Caco-2 (cell line): ENCODE measurements around the gene TMEM132C. TPM values are rescaled to one million over a fixed set of nuclear protein-coding genes. Genes with fewer than 3 reads are reported as not detected.

Source experiments
- BruUV-seq: library from RNA; stranded (reverse); fragments of 400-500 nt; replicated peaks from 2 replicates; lab custom pipeline; 2021; lab: Mats Ljungman, UMichigan
- CTCF ChIA-PET: fragments of 300-600 bp; sonication (Branson Sonifier 250); formaldehyde crosslinking; loops from one replicate; lab custom pipeline; 2022; ENCODE audit warnings: antibody characterized with exemption; lab: Charles Lee
- POLR2A ChIA-PET: fragments of 300-600 bp; sonication (Branson Sonifier 250); formaldehyde crosslinking; loops from one replicate; lab custom pipeline; 2022; ENCODE audit warnings: antibody characterized with exemption; lab: Charles Lee
- DNase-seq, 2 experiments: peaks; one replicate each; pipeline versions ENCODE4 v3.0.0 to v3.0.0-alpha.2; 2020 to 2022
- H3K27me3 ChIP-seq: replicated peaks from 2 replicates; pipeline ENCODE4 v1.6.0; 2011; ENCODE audit warnings: low read length; ENCODE audit not compliant: control insufficient read depth, insufficient read depth
- H3K36me3 ChIP-seq: 2 replicates; pipeline ENCODE4 v1.5.1; 2011; ENCODE audit warnings: low read length; ENCODE audit not compliant: control insufficient read depth, insufficient read depth
- H3K4me1 ChIP-seq: fragments of 250-450 bp; sonication (Bioruptor Pico); 2 replicates; pipeline ENCODE4 v1.5.1; 2020; ENCODE audit warnings: mild to moderate bottlenecking
- H3K4me3 ChIP-seq: 2 replicates; pipeline ENCODE4 v1.5.1; 2011; ENCODE audit warnings: low read depth, mild to moderate bottlenecking, control low read depth, low read length
- H3K9me3 ChIP-seq: fragments of 250-450 bp; sonication (Bioruptor Pico); 2 replicates; pipeline ENCODE4 v1.5.1; 2020; ENCODE audit warnings: mild to moderate bottlenecking, moderate library complexity
- H3K27ac Mint-ChIP-seq: one replicate; pipeline ENCODE4 v1.8.0; 2022; ENCODE audit warnings: mixed read lengths; ENCODE audit not compliant: unreplicated experiment
- H3K27me3 Mint-ChIP-seq: one replicate; pipeline ENCODE4 v1.8.0; 2022; ENCODE audit warnings: mixed read lengths; ENCODE audit not compliant: insufficient read depth, unreplicated experiment
- H3K36me3 Mint-ChIP-seq: one replicate; pipeline ENCODE4 v1.8.0; 2022; ENCODE audit warnings: mild to moderate bottlenecking, mixed read lengths; ENCODE audit not compliant: insufficient read depth, unreplicated experiment
- H3K4me1 Mint-ChIP-seq: one replicate; pipeline ENCODE4 v1.8.0; 2022; ENCODE audit warnings: low read depth, mixed read lengths; ENCODE audit not compliant: unreplicated experiment
- H3K4me3 Mint-ChIP-seq: one replicate; pipeline ENCODE4 v1.8.0; 2022; ENCODE audit warnings: mild to moderate bottlenecking, moderate library complexity, mixed read lengths; ENCODE audit not compliant: unreplicated experiment
- H3K9me3 Mint-ChIP-seq: one replicate; pipeline ENCODE4 v1.8.0; 2022; ENCODE audit warnings: mixed read lengths; ENCODE audit not compliant: unreplicated experiment
- CTCF ChIP-seq, 2 experiments: fragments of 200-600 bp in 1 of 2; IDR thresholded peaks; 1 replicate in 1 of 2; 2 replicates in 1 of 2; pipeline versions ENCODE4 v1.5.1 to v1.8.0; 2011 to 2022; ENCODE audit warnings: antibody characterized with exemption in 1 of 2, control low read depth in 1 of 2, inconsistent platforms in 1 of 2, low read depth in 1 of 2, low read length in 1 of 2, mild to moderate bottlenecking in 1 of 2, moderate library complexity in 1 of 2; ENCODE audit not compliant: insufficient read depth in 1 of 2, severe bottlenecking in 1 of 2, unreplicated experiment in 1 of 2
- intact Hi-C: fragments of 100-400 bp; cut with micrococcal nuclease; formaldehyde crosslinking; loops from one replicate; pipeline ENCODE4 v1.10.0; 2022; ENCODE audit not compliant: unreplicated experiment
- total RNA-seq: library from RNA; stranded (reverse); gene quantifications from 2 replicates; pipeline ENCODE4 v1.2.3, GENCODE V29; 2022

Gene TMEM132C
- total RNA-seq, 1 experiment from 2014 or later, result not detected

GRCh38 chr12:128667193-128667592 is 400.2 kb downstream of the TMEM132C start:
- CTCF ChIA-PET, result no interaction called here
- no peak overlapping the region for H3K4me3 Mint-ChIP-seq
- H3K4me1 Mint-ChIP-seq, result no peaks in the 10 kb centered on the region
- intact Hi-C loops, result no loop called here
- DNase-seq, result no peak
- BruUV-seq, result no TSS peak
- H3K27ac Mint-ChIP-seq, result no peak overlapping the region
- no peaks in the 10 kb centered on the region for H3K27me3 Mint-ChIP-seq
- POLR2A ChIA-PET, result no interaction called here
- Histone ChIP-seq H3K36me3 (no peaks in the 10 kb centered on the region), H3K9me3 (no peaks in the 10 kb centered on the region; the same call in 1 of the 2 replicates), H3K4me1 (no peaks in the 10 kb centered on the region), H3K4me3 (no peak overlapping the region), H3K27me3 (no peaks in the 10 kb centered on the region)
- H3K36me3 Mint-ChIP-seq, result no peaks in the 10 kb centered on the region
- no peak for TF ChIP-seq CTCF (IDR thresholded peaks at IDR 0.05; ENCODE audit: insufficient read depth in 1 of 2, low read depth in 1 of 2, low read length in 1 of 2, severe bottlenecking in 1 of 2, unreplicated experiment in 1 of 2)
- H3K9me3 Mint-ChIP-seq, result no peaks in the 10 kb centered on the region

- ChIA-PET POLR2A (no interaction called here), CTCF (no interaction called here)
- Histone ChIP-seq H3K4me1 (no peaks in the 10 kb centered on the region), H3K9me3 (no peaks in the 10 kb centered on the region), H3K4me3 (no peak overlapping the region), H3K27me3 (no peaks in the 10 kb centered on the region), H3K36me3 (no peaks in the 10 kb centered on the region)
- Mint-ChIP-seq H3K36me3 (no peaks in the 10 kb centered on the region), H3K9me3 (no peaks in the 10 kb centered on the region), H3K4me3 (no peak overlapping the region), H3K27ac (no peak overlapping the region), H3K27me3 (no peaks in the 10 kb centered on the region), H3K4me1 (no peaks in the 10 kb centered on the region)
- intact Hi-C loops, result no loop called here
- DNase-seq, result no peak
- TF ChIP-seq CTCF (IDR thresholded peaks at IDR 0.05; ENCODE audit: insufficient read depth in 1 of 2, low read depth in 1 of 2, low read length in 1 of 2, severe bottlenecking in 1 of 2, unreplicated experiment in 1 of 2), result no peak
- BruUV-seq, result no TSS peak
Measured at GRCh38 chr12:128671528-128672042, 404.6 kb downstream of the TMEM132C start.

- H3K9me3 Mint-ChIP-seq, result no peaks in the 10 kb centered on the region
- Histone ChIP-seq H3K4me1 (no peaks in the 10 kb centered on the region), H3K27me3 (no peaks in the 10 kb centered on the region), H3K9me3 (no peaks in the 10 kb centered on the region), H3K36me3 (no peaks in the 10 kb centered on the region), H3K4me3 (no peak overlapping the region)
- intact Hi-C loops, result no loop called here
- ChIA-PET POLR2A (no interaction called here), CTCF (no interaction called here)
- H3K4me1 Mint-ChIP-seq, result no peaks in the 10 kb centered on the region
- no peak overlapping the region for H3K27ac Mint-ChIP-seq
- TF ChIP-seq CTCF (IDR thresholded peaks at IDR 0.05; ENCODE audit: insufficient read depth in 1 of 2, low read depth in 1 of 2, low read length in 1 of 2, severe bottlenecking in 1 of 2, unreplicated experiment in 1 of 2), result no peak
- H3K27me3 Mint-ChIP-seq, result no peaks in the 10 kb centered on the region
- BruUV-seq, result no TSS peak
- no peak overlapping the region for H3K4me3 Mint-ChIP-seq
- DNase-seq, result no peak
- no peaks in the 10 kb centered on the region for H3K36me3 Mint-ChIP-seq
Measured at GRCh38 chr12:128672428-128672827, 405.5 kb downstream of the TMEM132C start.
